Hepatocyte (in vitro differentiated cells): Measurements from ENCODE around the gene TEAD1.

Experiments used
- EZH2 ChIP-seq: fragments of 200-600 bp; sonication (generic); IDR thresholded peaks from 2 replicates; pipeline ENCODE4 v1.6.1; 2016; ENCODE audit warnings: antibody characterized with exemption, mild to moderate bottlenecking, borderline replicate concordance
- TF ChIP-seq, protein P1 (sequence below): fragments of 200-600 bp; sonication (generic); IDR thresholded peaks from 2 replicates; pipeline ENCODE4 v1.5.1; 2016; ENCODE audit warnings: antibody characterized with exemption, mild to moderate bottlenecking; ENCODE audit not compliant: poor library complexity

DNA sequence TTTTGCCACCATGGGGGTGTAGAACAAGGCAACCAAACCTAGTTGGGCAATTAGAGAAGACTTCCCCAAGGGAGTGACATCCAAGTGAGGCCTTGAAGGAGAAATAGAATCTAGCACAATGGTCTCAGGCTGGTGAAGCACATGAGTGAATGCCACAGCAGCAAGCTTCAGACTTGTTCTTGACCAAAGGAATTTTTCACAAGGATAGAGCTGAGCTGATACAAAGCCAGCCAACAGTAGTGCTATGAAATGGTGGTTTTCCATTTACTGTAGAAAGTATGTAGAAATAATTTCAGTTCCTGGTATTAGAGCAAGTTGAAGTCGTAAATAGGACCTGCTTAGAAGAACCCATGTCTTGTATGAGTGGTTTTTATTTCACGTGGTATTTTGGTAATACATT, 186.6 kb downstream of the TEAD1 start:
- TF ChIP-seq, protein P1, sequence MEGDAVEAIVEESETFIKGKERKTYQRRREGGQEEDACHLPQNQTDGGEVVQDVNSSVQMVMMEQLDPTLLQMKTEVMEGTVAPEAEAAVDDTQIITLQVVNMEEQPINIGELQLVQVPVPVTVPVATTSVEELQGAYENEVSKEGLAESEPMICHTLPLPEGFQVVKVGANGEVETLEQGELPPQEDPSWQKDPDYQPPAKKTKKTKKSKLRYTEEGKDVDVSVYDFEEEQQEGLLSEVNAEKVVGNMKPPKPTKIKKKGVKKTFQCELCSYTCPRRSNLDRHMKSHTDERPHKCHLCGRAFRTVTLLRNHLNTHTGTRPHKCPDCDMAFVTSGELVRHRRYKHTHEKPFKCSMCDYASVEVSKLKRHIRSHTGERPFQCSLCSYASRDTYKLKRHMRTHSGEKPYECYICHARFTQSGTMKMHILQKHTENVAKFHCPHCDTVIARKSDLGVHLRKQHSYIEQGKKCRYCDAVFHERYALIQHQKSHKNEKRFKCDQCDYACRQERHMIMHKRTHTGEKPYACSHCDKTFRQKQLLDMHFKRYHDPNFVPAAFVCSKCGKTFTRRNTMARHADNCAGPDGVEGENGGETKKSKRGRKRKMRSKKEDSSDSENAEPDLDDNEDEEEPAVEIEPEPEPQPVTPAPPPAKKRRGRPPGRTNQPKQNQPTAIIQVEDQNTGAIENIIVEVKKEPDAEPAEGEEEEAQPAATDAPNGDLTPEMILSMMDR: no peak
- TF ChIP-seq EZH2: no peak
